GM04504 (cell line): ENCODE data around the gene RBM12.

ENCODE experiments used
- DNase-seq: peaks from one replicate; pipeline ENCODE4 v3.0.0-alpha.2; 2012; ENCODE audit warnings: low read depth

The RBM12 gene

DNA sequence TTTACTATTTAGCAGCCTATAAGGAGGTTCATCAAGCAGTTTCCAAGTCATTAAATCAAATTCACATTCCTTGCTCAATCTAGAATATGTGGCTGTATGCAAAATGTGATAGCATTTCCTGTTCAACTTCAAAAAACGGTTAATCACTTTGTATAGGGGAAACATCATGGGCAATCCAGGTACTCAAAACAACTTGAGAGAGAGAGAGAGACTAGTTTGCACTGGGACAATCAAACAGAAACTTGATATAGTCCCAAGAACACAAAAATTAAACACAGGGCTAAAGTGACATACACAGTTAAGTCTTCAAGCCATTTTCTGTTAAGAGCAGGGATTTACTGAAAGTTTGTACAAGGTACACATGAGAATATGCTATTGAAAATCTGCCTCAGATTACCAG, 7.4 kb downstream of the RBM12 start:
- DNase-seq: no peak

DNA sequence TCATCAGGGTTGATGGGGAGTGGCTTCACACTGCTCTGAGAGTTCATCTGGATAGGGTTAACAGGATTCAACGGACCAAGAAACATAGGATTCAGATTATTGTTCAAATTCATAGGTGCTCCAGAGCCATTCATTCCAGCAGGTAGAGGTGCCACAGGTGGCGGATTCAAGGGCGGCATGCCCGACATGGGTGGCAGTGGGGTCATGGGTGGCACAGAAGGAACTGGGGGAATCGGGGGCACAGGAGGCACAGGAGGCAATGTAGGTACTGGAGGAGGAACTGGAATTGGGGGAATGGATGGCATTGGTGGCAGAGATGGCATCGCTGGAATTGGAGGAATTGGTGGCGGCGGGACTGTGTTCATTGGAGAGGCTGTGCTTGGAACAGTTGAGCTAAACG, 10.3 kb downstream of the RBM12 start:
- DNase-seq: no peak

DNA sequence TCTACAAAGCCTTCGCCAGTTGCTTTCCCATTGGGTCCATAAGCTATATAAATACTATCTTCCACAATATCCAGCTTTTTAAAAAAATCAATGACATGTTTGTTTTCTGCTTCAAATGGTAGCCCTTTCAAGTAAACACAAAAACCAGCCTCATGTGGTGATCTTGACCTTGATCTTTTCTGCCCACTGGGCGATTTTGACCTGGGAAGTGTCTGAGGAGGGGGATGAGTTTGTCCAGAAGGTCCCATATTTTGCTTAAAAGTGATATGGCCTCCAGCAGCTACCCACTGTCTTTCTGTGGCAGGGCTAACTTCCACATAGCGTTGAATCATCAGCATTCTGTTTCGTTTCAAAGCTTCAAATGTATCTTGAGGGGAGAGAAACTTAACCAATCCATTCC, 10.8 kb downstream of the RBM12 start:
- no peak for DNase-seq

DNA sequence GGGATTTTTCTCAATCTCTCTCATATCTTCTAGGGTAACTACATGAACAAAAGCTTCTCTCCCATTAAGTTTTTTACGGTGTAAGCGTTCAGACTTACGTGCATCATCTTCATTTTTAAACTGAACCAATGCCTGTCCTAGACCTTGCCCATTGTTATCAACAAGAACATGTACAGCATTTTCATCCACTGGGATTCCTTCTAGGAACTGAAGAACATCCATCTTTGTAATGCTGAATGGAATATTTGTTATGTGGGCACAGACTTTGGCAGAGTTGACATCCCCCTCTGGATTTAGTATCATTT, 11.3 kb downstream of the RBM12 start:
- no peak for DNase-seq

DNA sequence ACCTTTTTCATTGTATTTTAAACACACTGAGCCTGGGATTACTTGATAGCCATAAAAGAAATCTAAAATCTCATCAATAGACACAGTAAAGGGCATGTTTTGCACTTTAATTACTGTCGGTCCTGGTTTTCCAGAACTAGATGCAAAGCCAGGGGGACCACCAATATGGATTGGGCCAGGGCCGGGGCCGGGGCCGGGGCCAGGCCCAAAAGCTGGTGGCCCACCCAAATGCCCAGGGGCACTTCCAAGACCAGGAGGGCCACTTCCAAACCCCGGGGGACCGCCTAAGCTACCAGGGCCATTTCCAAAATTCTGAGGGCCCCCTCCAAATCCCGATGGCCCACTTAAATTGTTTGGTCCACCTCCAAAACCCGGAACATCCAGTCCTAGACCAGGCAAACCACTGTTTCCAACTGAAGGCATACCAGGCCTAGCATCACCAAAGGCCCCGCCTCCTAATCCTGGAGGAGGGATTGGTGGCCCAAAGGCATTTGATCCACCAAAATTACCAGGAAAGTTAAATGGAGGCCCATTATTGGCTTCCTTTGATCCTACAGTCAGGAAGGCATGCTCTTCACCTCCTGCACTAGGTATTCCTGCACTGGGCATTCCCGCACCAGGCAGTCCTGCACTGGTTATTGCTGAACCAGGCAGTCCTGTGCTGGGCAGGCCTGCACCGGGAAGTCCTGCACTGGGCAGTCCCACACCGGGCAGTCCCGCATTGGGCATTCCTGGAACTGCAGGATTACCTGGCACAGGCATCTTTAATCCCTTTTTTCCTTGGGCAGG, 11.9 kb downstream of the RBM12 start:
- no peak for DNase-seq

DNA sequence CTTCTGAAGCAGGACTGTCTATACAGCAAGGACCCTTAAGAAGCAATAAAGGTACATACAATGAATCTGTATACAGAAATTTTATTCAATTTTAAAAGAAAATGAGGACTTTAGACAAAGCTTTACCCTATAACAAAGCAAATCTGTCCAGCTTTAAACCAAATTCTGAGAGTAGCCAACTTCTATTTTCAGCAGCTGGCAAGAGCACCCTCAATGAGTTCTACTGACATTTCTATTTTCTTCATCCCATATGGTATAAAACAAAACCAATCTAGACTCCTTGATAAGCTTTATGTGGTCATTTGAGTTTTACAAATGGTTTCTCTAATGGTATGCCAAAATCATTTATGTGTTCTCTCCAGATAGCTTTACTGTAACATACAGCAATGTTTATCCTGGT, 12.7 kb downstream of the RBM12 start:
- DNase-seq: no peak

DNA sequence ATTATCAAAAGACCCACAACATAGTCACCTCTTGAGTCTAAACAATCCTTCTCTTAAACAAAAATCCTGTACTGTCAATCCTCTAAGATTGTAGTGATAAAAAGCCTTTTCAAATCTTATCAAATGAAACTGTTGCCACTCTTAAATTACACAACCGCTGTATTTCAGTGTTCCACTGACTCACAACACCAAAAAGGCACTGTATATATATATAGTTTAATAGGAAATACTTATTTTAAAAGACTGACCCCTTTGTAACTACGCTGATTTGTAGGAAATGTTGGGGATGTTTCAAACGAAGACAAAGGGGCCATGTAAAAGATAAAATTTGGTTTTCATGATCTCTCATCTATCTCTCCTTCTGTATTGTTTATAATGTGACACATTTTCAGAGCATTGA, 14.1 kb downstream of the RBM12 start:
- DNase-seq: no peak

DNA sequence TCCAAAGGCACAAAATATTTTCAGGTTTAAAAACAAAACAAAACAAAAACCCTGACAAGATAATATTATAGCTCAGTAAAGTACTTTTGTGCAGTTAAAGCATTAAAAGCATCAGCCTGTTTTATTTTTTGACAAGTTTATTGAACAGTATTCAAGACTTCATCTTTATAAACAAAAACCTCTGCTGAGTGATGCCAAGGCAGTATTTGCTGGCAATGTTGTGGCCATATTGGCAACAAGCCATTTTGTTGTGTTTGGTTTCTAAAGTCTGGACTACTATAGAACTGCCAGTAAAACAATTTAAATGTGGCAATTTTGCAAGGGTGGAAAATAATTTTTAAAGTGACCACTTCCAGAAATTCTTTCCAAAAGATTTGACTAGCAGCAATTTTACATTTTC, 15.9 kb downstream of the RBM12 start:
- no peak for DNase-seq

DNA sequence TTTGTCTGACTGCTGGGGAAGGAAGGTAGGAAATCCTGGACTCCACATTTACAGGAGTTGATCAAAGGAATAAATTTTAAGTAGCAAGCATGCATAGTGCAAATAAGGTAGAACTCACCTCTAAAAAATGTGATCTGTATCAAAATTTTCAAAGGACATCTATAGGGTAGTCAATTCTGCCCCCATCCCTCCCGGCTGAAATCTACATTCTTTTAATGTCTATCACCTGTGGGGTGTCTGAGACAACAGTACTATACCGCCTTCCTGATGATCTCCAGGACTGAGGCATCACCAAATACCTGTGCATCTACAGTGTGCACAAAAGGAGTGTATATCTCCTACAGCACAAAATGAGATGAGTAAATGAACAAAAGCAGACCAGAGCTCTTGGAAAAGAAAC, 19.9 kb downstream of the RBM12 start:
- DNase-seq: no peak

DNA sequence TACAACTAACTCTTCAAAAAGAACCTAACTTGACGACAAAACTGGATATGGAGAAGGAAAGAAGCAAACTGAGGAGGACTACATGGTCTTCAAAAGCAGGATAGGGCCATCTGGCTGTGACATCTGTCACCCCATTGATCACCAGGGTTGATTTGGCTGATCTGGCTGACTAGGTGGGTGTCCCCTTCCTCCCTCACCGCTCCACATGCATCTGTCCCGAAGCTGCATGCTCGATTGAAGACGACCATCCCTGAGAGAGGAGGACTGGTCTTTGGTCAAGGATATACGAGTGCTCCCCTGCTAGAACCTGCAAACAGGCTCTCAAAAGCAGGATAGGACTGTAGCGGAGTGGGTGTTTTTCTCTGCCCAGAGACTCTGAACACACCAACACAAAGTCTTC, 21.7 kb downstream of the RBM12 start:
- DNase-seq: no peak

DNA sequence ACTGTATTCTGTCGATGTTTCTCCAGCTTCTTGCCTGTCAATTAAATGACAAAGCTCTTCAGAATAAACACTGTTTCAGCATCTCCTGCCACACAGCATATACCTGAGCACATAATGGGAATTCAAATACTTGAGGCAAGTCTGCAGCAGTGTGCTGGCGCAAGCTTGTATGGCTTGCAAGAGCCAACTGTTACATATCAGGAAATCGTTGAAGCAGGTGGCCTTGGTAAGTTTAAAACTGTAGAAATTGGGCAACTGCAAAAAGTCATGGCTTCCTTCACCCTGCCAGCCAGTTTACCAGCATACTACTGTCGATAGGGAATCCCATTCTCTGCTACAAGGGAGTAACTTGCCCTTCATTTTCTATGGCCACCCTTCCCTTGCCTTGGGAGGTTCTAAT, 23.0 kb downstream of the RBM12 start:
- DNase-seq: no peak

DNA sequence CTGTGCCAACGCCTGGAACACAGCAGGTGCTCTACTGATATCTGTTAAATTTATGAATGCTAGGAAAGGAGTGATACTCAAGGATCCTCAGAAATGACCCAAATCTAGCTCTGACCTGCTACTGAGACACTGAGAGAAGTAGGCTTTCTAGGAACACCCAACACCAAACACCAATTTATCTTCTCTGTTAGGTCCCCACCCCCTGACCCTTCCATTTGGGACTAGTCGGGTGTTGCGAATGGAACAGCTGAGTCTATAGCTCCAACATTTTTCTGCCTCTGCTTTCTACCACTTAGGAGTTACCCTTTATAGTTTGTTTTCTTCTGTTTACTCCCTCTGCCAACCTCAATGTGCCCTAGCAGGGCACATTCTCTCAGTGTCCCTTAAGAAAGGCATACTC, 24.0 kb downstream of the RBM12 start:
- no peak for DNase-seq

DNA sequence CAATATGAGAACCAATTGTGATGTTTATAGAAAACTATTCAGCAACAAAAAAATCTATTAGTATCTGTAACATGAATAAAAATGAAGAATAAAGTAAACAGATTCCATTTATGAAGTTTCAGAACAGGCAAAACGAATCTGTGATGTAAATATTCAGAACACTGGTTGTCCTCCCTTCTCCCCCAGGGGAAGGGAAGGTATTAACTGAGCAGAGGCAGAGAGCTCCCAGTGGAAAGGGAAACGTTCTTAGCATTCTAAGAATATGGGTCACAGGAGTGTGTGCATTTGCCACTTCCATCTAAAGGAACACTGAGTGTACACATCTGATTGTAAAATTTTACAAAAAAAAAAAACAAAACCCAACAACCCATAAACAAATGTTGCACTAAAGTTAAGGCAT, 25.9 kb downstream of the RBM12 start:
- DNase-seq: no peak

DNA sequence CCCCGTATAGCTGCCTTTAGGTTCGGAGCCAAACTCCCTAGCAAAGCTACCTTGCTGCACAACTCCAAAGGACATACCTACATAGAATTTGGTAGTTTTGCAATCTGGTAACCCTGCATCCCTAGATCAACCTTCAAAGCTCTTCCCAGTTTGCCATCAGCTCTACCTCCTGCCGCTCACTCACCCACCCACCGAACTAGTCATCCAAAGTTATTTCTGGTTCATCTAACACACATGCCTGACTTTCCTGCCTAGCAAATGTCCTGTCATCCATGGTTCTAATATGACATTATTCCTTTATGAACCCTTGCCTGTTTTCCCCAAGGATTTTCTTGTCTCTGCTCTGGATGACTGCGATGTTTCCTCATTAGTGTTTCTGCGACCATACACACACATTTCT, 27.4 kb downstream of the RBM12 start:
- no peak for DNase-seq

DNA sequence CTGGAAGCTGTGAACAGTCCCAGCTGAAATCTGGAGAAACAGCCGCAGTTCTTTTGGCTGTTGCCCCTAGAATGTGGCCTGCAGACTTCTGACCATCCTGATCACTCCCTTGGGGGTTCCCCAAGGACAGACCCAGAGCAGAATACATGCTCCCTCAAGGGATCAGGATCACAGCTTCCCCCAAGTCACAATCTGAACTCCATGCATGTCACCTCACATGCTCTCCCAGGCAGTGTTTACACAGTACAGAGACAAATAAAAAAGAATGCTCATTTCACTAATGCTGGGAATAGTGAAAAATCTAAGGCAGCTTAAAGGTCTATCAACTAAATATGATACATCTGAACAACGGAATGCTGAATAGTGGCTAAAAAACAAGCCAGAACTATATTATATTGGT, 28.6 kb downstream of the RBM12 start:
- DNase-seq: no peak

DNA sequence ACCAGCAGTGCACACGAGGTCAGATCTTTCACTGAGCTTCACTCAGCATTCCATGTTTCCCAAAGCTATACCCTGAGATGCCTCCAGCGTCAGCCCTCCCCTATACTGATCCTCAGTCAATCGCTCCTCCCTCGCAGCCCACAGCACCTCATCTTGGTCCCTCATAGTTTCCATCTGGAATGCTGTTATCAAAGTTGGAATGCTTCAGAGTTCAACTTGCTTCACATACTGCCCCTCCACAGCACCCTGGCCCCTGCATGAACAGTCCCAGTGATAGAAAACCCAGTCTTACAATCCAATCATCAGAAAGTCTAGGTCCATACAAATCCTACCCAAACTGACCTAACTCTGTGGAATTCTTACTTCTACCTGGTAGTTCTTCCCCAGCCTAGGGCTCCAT, 29.0 kb downstream of the RBM12 start:
- no peak for DNase-seq

DNA sequence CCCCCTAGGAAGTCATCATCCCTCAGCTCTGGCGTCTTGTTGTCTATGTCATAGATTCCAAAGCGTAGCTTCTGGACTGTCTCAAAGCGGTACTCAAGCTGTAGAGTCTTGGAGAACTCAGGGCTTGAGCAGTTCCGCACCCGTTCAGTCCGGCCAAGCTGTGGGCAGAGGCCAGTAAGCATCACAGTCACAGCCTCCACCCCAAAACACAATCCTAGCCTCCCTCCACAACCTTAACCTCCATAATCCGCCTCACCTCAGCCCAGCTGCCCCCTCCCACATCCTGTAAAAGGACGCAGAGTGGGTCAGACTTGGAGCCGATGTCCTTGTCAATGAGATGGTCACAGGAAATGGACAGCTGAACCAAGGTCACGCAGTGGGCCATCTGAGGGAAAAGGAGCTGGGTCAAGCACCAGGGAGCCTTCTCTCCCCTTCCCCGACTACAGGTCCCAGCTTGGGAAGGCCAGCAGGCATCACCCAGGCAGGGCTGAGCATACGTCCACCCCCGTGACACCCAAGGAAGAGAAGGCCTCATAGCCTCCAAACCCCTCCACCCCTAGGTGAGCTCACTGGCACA, 32.1 kb downstream of the RBM12 start:
- DNase-seq: no peak

DNA sequence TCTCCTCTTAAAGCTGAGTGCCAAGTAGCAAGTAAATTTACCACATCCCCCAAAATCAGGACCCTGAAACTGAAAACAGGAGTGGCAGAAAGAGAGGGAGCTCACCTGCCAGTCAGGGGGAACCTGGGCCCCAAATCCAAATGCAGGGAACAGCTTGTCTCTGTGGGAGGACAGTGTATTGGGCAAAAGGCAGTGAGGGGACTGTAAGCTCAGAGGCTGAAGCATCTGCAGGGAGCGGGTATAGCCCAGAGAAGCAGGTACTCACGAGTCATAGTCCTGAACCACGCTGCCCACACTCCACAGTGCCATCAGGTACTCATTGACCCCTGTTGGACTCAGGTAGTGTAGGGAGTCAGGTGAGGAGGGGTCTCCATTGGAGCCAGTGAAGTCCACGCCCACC, 34.1 kb downstream of the RBM12 start:
- DNase-seq: no peak

DNA sequence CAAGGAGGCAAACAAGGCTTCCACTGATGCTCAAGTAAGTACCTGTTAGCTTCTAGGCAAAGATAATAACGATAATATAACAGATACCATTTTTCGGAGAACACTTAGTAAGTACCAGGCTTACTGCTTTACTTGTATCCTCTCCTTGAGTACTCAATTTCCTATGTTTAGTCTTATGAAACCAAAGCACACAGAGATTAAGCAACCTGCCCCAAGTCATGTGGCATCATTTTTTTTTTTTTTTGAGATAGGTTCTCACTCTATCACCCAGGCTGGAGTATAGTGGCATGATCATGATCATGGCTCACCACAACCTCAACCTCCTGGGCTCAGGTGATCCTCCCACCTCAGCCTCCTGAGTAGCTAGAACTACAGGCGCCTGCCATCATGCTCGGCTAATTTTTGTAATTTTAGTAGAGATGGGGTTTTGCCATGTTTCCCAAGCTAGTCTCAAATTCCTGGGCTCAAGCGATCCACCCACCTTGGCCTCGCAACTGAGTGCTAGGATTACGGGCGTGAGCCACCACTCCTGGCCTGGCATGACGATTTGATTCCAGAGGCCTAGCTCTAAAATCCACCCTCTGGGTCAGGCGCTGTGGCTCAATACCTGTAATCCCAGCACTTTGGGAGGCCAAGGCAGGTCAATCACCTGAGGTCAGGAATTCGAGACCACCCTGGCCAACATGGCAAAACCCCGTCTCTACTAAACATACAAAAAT, 35.1 kb downstream of the RBM12 start:
- DNase-seq: no peak

DNA sequence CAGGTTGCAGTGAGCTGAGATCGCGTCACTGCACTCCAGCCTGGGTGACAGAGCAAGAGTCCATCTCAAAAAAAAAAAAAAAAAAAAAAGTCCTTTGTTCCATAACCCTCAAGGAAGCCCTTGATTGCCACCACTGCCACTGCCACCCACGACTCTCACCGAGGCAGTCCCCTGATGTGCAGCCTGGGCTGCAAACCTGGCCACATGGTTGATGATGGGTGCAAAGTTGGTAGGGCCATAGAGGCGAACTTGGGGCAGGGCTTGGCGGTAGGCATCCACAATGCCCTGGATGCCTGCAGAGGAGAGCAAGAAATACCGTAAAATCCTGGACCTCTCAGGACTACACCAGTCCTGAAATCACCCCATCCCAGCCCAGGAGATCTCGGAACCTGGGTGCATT, 37.6 kb downstream of the RBM12 start:
- no peak for DNase-seq

DNA sequence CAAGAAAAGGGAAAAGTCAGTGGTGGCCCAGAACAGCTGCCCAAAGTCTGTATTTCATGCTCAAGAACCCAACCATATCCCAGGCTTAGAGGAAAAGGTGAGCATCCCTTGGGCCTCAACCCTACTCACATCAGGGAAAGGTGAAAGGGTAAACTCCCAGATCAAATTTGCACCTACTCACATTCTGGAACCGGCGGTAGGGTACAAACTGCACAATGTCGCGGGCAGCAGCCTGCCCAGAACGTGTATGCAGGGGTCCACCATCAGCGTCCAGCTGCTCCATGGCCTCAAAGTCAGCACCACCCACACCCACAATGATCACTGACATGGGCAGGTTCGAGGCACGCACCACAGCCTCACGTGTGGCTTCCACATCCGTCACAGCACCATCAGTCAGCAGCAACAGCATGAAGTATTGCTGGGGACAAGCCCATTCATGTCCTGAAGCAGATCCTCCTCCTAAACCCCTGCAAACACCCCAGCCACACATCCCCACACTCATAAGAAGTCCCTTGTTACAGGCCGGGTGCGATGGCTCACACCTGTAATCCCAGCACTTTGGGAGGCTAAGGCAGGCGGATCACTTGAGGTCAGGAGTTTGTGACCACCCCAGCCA, 38.2 kb downstream of the RBM12 start:
- no peak for DNase-seq

DNA sequence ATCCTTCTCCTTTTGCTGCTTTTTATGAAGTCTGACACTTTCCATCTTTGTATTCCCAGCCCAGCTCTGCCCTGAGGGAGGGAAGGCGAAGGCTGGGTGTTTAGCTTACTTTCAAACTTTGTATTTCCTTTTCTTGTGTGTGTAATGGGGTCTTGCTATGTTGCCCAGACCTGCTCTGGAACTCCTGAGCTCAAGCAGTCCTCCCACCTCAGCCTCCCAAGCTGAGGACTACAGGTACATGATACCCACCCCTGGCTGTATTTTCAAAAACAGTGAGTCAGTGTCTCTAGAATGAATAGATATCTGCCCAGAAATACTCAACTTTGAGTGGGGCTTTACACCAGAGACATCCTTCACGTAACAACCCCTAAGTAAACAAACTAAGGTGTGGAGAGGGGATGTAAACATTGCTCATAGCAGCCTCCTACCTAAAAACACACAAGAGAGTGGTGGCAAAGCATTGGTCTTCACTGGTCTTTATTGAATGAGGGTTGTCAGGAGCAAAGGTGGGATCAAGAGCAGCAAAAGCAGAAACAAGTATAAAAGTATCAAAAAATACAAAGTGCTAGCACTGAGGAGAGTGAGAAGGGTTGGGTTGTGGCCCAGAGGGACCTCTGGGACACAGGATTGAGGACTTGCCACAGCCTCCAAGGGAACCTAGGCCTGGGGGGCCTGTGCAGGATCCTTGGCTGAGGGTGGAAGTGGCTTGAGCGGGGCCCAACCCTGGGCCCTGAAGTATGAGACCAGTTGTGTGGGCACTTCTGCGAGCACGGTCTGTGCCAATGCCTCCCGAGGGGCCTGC, 38.9 kb downstream of the RBM12 start:
- DNase-seq: no peak

DNA sequence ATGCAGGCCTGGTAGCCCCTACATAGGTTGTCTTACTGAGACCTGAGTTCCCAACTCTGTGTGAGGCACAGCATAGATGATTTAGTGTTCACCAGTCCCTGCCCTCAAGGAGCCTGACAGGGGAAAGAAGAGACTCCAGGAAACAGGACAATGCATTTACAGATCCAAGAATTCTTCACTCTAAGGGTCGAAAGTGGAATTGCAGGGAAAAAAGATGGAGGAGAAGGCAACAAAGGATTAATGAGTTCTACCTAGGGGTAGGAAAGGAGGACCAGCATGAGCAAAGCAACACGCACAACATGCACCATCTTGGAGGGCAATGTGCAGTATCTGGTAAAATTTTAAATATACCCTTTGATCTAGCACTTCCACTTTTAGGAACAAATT, 43.1 kb downstream of the RBM12 start:
- DNase-seq: no peak
